ENCODE measurements around the gene FREM1.

Gene FREM1

GRCh38 chr9:14830057-14830456 lies 80.2 kb downstream of the FREM1 start:
- no peaks in the 10 kb centered on the region for H3K27me3 Mint-ChIP-seq
- H3K36me3 Mint-ChIP-seq (ENCODE audit: low read depth), result no peaks in the 10 kb centered on the region
- H3K9me3 Mint-ChIP-seq, result peaks cover 9% of the 10 kb centered on the region

GRCh38 chr9:14829204-14829603 lies 81.0 kb downstream of the FREM1 start:
- H3K4me3 Mint-ChIP-seq, result no peak overlapping the region
- no peaks in the 10 kb centered on the region for H3K36me3 Mint-ChIP-seq (ENCODE audit: low read depth)
- H3K9me3 Mint-ChIP-seq, result peaks cover 9% of the 10 kb centered on the region
- H3K4me1 Mint-ChIP-seq (ENCODE audit: low read depth), result no peaks in the 10 kb centered on the region
- peaks cover 2% of the 10 kb centered on the region for H3K27me3 Mint-ChIP-seq
- no peak overlapping the region for H3K27ac Mint-ChIP-seq

More at GRCh38 chr9:14830057-14830456, 80.2 kb downstream of the FREM1 start:
- Mint-ChIP-seq H3K27ac (no peak overlapping the region), H3K4me1 (ENCODE audit: low read depth) (no peaks in the 10 kb centered on the region), H3K4me3 (no peak overlapping the region)

- Mint-ChIP-seq H3K36me3 (ENCODE audit: low read depth) (no peaks in the 10 kb centered on the region), H3K4me3 (no peak overlapping the region), H3K9me3 (peaks cover 9% of the 10 kb centered on the region), H3K4me1 (ENCODE audit: low read depth) (no peaks in the 10 kb centered on the region), H3K27me3 (peaks cover 5% of the 10 kb centered on the region), H3K27ac (no peak overlapping the region)
Observed at GRCh38 chr9:14827805-14828204, 82.4 kb downstream of the FREM1 start.

- H3K4me3 Mint-ChIP-seq, result no peak overlapping the region
- H3K36me3 Mint-ChIP-seq (ENCODE audit: low read depth), result no peaks in the 10 kb centered on the region
- H3K27me3 Mint-ChIP-seq, result peaks cover 10% of the 10 kb centered on the region
- no peaks in the 10 kb centered on the region for H3K4me1 Mint-ChIP-seq (ENCODE audit: low read depth)
- H3K27ac Mint-ChIP-seq, result no peak overlapping the region
- peaks cover 1% of the 10 kb centered on the region for H3K9me3 Mint-ChIP-seq
Observed at GRCh38 chr9:14824481-14824880, 85.7 kb downstream of the FREM1 start.

GRCh38 chr9:14823800-14824199 lies 86.4 kb downstream of the FREM1 start:
- H3K36me3 Mint-ChIP-seq (ENCODE audit: low read depth), result no peaks in the 10 kb centered on the region
- no peak overlapping the region for H3K4me3 Mint-ChIP-seq
- no peak overlapping the region for H3K27ac Mint-ChIP-seq
- peaks cover 17% of the 10 kb centered on the region for H3K27me3 Mint-ChIP-seq
- no peaks in the 10 kb centered on the region for H3K9me3 Mint-ChIP-seq
- no peaks in the 10 kb centered on the region for H3K4me1 Mint-ChIP-seq (ENCODE audit: low read depth)

GRCh38 chr9:14822666-14823065 lies 87.6 kb downstream of the FREM1 start:
- Mint-ChIP-seq H3K36me3 (ENCODE audit: low read depth) (no peaks in the 10 kb centered on the region), H3K9me3 (no peaks in the 10 kb centered on the region), H3K4me3 (no peak overlapping the region)

GRCh38 chr9:14819183-14819582 lies 91.0 kb downstream of the FREM1 start:
- Mint-ChIP-seq H3K4me1 (ENCODE audit: low read depth) (no peaks in the 10 kb centered on the region), H3K27ac (no peak overlapping the region), H3K36me3 (ENCODE audit: low read depth) (no peaks in the 10 kb centered on the region), H3K27me3 (peaks cover 23% of the 10 kb centered on the region), H3K4me3 (no peak overlapping the region), H3K9me3 (no peaks in the 10 kb centered on the region)

More at GRCh38 chr9:14822666-14823065, 87.6 kb downstream of the FREM1 start:
- Mint-ChIP-seq H3K27ac (no peak overlapping the region), H3K4me1 (ENCODE audit: low read depth) (no peaks in the 10 kb centered on the region), H3K27me3 (peaks cover 19% of the 10 kb centered on the region)

GRCh38 chr9:14814249-14814628 lies 96.0 kb downstream of the FREM1 start:
- peaks cover 25% of the 10 kb centered on the region for H3K27me3 Mint-ChIP-seq
- H3K27ac Mint-ChIP-seq, result no peak overlapping the region
- H3K36me3 Mint-ChIP-seq (ENCODE audit: low read depth), result no peaks in the 10 kb centered on the region
- H3K4me3 Mint-ChIP-seq, result no peak overlapping the region
- no peaks in the 10 kb centered on the region for H3K9me3 Mint-ChIP-seq
- no peaks in the 10 kb centered on the region for H3K4me1 Mint-ChIP-seq (ENCODE audit: low read depth)

- Mint-ChIP-seq H3K27ac (no peak overlapping the region), H3K4me1 (ENCODE audit: low read depth) (no peaks in the 10 kb centered on the region), H3K27me3 (peaks cover 18% of the 10 kb centered on the region), H3K9me3 (no peaks in the 10 kb centered on the region), H3K36me3 (ENCODE audit: low read depth) (no peaks in the 10 kb centered on the region), H3K4me3 (no peak overlapping the region)
Observed at GRCh38 chr9:14813336-14814248, 96.6 kb downstream of the FREM1 start.

GRCh38 chr9:14812806-14813205 lies 97.4 kb downstream of the FREM1 start:
- H3K4me1 Mint-ChIP-seq (ENCODE audit: low read depth), result no peaks in the 10 kb centered on the region
- no peaks in the 10 kb centered on the region for H3K36me3 Mint-ChIP-seq (ENCODE audit: low read depth)
- peaks cover 17% of the 10 kb centered on the region for H3K27me3 Mint-ChIP-seq
- H3K9me3 Mint-ChIP-seq, result no peaks in the 10 kb centered on the region
- H3K27ac Mint-ChIP-seq, result no peak overlapping the region
- H3K4me3 Mint-ChIP-seq, result no peak overlapping the region

GRCh38 chr9:14811844-14812243 lies 98.4 kb downstream of the FREM1 start:
- Mint-ChIP-seq H3K36me3 (ENCODE audit: low read depth) (no peaks in the 10 kb centered on the region), H3K4me1 (ENCODE audit: low read depth) (no peaks in the 10 kb centered on the region), H3K4me3 (no peak overlapping the region), H3K9me3 (no peaks in the 10 kb centered on the region), H3K27ac (no peak overlapping the region), H3K27me3 (peaks cover 14% of the 10 kb centered on the region)

- H3K36me3 Mint-ChIP-seq (ENCODE audit: low read depth), result no peaks in the 10 kb centered on the region
- no peaks in the 10 kb centered on the region for H3K9me3 Mint-ChIP-seq
- H3K27me3 Mint-ChIP-seq, result peaks cover 6% of the 10 kb centered on the region
- no peak overlapping the region for H3K27ac Mint-ChIP-seq
- no peaks in the 10 kb centered on the region for H3K4me1 Mint-ChIP-seq (ENCODE audit: low read depth)
- no peak overlapping the region for H3K4me3 Mint-ChIP-seq
Observed at GRCh38 chr9:14806941-14807520, 103.2 kb downstream of the FREM1 start.

- Mint-ChIP-seq H3K4me3 (no peak overlapping the region), H3K4me1 (ENCODE audit: low read depth) (no peaks in the 10 kb centered on the region), H3K27me3 (peaks cover 4% of the 10 kb centered on the region), H3K27ac (no peak overlapping the region), H3K36me3 (ENCODE audit: low read depth) (no peaks in the 10 kb centered on the region), H3K9me3 (no peaks in the 10 kb centered on the region)
Observed at GRCh38 chr9:14799030-14799429, 111.2 kb downstream of the FREM1 start.

GRCh38 chr9:14797435-14797834 lies 112.8 kb downstream of the FREM1 start:
- H3K4me3 Mint-ChIP-seq, result no peak overlapping the region
- H3K27ac Mint-ChIP-seq, result no peak overlapping the region
- no peaks in the 10 kb centered on the region for H3K4me1 Mint-ChIP-seq (ENCODE audit: low read depth)
- peaks cover 4% of the 10 kb centered on the region for H3K27me3 Mint-ChIP-seq
- no peaks in the 10 kb centered on the region for H3K9me3 Mint-ChIP-seq
- no peaks in the 10 kb centered on the region for H3K36me3 Mint-ChIP-seq (ENCODE audit: low read depth)

- H3K9me3 Mint-ChIP-seq, result no peaks in the 10 kb centered on the region
- peaks cover 4% of the 10 kb centered on the region for H3K27me3 Mint-ChIP-seq
- H3K27ac Mint-ChIP-seq, result no peak overlapping the region
- H3K36me3 Mint-ChIP-seq (ENCODE audit: low read depth), result no peaks in the 10 kb centered on the region
- H3K4me1 Mint-ChIP-seq (ENCODE audit: low read depth), result no peaks in the 10 kb centered on the region
- H3K4me3 Mint-ChIP-seq, result no peak overlapping the region
Observed at GRCh38 chr9:14793389-14793788, 116.8 kb downstream of the FREM1 start.

Measured in stimulated activated naive CD8-positive, alpha-beta T cell treated with anti-CD3 and anti-CD28 coated beads, Interleukin-15, Interleukin-2, amounts not matched to agents 100 ng/mL and 50 ng/mL, for 24 hours (primary cell).